Fibroblast of villous mesenchyme (primary cell): ENCODE measurements around the gene GAB1. TPM values are rescaled to one million over a fixed set of nuclear protein-coding genes. Genes with fewer than 3 reads are reported as not detected.

Experiments
- DNase-seq: peaks from one replicate; pipeline ENCODE4 v3.0.0-alpha.2; 2010; ENCODE audit warnings: low read depth
- H3K4me3 ChIP-seq: 2 replicates; pipeline ENCODE4 v1.5.1; 2011; ENCODE audit warnings: low read depth, mild to moderate bottlenecking, low read length
- CTCF ChIP-seq: IDR thresholded peaks from 2 replicates; pipeline ENCODE4 v1.5.1; 2012; ENCODE audit warnings: low read depth, mild to moderate bottlenecking, low read length; ENCODE audit not compliant: insufficient read depth
- total RNA-seq: library from RNA; depleted of rRNA; stranded (reverse); fragments of >200 nt; gene quantifications from 2 replicates; pipeline ENCODE4 v1.2.3, GENCODE V29; 2012

Gene GAB1
- total RNA-seq, 1 donor, result 13.0 TPM

DNA sequence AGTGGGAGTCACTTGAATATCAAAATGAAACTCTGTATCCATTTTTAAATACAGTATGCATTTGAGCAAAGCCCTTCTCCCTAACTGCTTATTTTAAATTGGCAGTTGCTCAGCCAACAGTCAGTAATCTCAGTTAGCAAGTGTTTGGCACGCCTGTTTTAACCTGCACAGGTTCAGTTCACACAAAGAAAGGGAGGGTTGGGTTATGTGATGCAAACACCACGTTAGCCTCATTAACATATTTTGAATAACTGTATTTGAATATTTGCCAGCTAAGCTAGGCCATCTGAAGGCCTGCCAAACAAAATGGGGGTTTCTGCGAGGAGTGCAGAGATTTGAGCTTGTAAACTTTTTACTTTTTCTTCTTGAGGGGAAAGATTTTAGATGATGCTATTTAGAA is 19.8 kb downstream of the GAB1 start:
- TF ChIP-seq CTCF, result no peak
- DNase-seq, result no peak
- no peak overlapping the region for H3K4me3 ChIP-seq

DNA sequence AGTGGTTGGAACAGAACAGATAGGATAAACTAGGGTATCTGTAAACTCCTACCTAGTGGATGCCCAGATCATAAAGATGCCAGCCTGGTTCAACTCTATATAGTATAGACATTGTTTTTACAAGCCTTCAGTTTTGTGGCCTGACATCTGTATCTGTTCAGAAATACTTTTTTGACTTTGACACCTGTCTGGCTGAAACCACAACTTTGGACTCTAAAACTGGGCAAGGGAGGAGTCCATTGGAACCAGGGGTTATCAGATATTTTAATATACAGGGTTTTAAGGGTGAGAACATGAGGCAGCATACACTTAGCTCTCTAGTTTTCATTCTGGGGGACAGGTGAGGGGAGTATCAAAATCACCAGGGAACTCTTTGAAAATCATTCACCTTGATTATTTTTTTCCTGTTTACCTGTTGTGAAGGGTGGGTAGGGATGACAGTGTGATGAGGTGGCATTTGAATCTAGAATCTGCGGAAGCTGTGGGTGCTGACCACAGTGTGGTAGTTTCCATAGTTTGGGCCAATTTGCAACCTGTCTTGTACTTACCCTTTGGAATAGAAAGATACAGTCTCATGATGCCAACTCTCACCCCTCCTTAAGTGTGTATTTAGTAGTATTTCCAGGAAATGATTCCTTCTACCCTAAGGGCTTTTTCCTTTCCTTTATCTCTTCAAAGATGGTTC is 20.6 kb downstream of the GAB1 start:
- H3K4me3 ChIP-seq, result no peak overlapping the region
- no peak for TF ChIP-seq CTCF
- no peak for DNase-seq

DNA sequence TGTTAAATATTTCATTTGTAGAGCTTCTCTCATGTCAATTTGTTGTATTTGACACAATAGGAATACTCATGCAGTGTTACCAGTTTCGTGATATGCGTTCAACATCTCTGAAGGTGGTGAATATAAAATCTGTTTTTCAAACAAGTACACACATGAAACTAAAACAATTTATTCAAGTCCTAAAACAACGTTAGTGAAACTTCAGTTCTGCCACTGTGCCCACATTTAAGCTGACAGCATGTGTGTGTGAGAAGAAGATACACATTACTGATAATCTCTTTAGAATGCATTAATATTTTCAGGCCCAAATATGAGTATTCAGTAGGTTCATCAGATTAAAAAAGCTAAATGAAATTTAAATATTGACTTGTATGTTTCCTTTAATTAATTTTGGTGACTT is 21.7 kb downstream of the GAB1 start:
- H3K4me3 ChIP-seq, result no peak overlapping the region
- no peak for TF ChIP-seq CTCF
- DNase-seq, result no peak

- DNase-seq, result peak; percentile 92
- TF ChIP-seq CTCF, result no peak
- no peak overlapping the region for H3K4me3 ChIP-seq
Measured at GRCh38 chr4:143358923-143359643, 22.4 kb downstream of the GAB1 start.

DNA sequence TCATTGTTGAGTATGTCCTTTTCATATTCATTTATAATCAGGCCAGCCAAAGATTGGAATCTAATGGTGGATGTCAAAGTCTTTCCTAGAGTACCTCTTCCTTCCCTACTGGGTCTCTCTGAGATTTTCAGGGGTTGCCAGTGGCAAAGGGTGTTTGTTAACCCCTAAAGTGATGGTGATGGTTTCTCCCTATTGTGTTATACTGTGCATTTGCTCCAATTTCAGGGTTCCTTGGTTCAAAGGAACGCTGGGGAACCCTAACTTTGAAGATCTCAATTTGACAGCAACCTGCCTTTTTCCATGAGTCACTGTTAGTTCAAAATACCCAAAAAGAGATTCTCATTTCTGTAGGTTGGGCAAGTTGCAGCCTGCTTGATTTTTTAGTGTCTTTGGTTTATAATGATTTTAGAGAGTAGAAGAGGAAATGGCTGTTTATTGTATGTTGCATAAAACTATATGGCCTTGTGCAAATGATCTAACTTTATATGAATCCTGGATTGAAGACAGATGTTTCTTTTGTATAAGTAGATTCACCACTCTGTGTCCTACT is 23.0 kb downstream of the GAB1 start:
- TF ChIP-seq CTCF, result no peak
- H3K4me3 ChIP-seq, result no peak overlapping the region
- DNase-seq, result no peak

- TF ChIP-seq CTCF, result no peak
- H3K4me3 ChIP-seq, result no peak overlapping the region
- no peak for DNase-seq
Measured at GRCh38 chr4:143360838-143361625, 24.4 kb downstream of the GAB1 start.
